ENCODE results near the gene CYBA.

CYBA gene

DNA sequence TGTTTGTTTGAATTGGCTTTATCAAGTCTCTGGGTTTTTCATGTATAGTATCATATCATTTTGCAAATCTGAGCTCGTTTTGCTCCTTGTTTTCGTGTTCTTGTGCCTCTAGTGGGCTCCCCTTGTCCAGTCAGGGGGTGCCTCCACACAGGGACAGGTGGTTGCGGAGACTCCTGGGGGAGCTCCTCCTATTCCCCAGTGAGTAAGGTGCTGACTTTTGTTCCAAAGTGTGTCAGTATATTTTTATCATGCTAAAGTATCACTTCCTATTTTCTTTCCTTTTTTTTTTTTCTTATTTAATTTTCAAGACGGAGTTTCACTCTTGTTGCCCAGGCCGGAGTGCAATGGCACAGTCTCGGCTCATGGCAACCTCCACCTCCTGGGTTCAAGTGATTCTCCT is 42.8 kb downstream of the CYBA start:
- no peak for TF ChIP-seq CTCF (IDR thresholded peaks at IDR 0.05; ENCODE audit: extremely low read depth, insufficient read depth, missing control alignments)
- DNase-seq (ENCODE audit: low spot score): no peak
- in situ Hi-C loops (cut with MboI; ENCODE audit: low pct_unique_long_range_greater_than_20kb, low sequenced_read_pairs, unreplicated experiment): no loop called here

GRCh38 chr16:88606148-88606757 is 44.6 kb downstream of the CYBA start:
- in situ Hi-C loops (cut with MboI; ENCODE audit: low pct_unique_long_range_greater_than_20kb, low sequenced_read_pairs, unreplicated experiment): no loop called here
- no peak for TF ChIP-seq CTCF (IDR thresholded peaks at IDR 0.05; ENCODE audit: extremely low read depth, insufficient read depth, missing control alignments)
- DNase-seq (ENCODE audit: low spot score): no peak

- in situ Hi-C loops (cut with MboI; ENCODE audit: low pct_unique_long_range_greater_than_20kb, low sequenced_read_pairs, unreplicated experiment): no loop called here
- TF ChIP-seq CTCF (IDR thresholded peaks at IDR 0.05; ENCODE audit: extremely low read depth, insufficient read depth, missing control alignments): no peak
Measured at GRCh38 chr16:88605186-88606147, 45.4 kb downstream of the CYBA start.

GRCh38 chr16:88602091-88602490 is 48.8 kb downstream of the CYBA start:
- TF ChIP-seq CTCF (IDR thresholded peaks at IDR 0.05; ENCODE audit: extremely low read depth, insufficient read depth, missing control alignments): no peak
- in situ Hi-C loops (cut with MboI; ENCODE audit: low pct_unique_long_range_greater_than_20kb, low sequenced_read_pairs, unreplicated experiment): no loop called here
- no peak for DNase-seq (ENCODE audit: low spot score)

More at GRCh38 chr16:88605186-88606147, 45.4 kb downstream of the CYBA start:
- no peak for DNase-seq (ENCODE audit: low spot score)

DNA sequence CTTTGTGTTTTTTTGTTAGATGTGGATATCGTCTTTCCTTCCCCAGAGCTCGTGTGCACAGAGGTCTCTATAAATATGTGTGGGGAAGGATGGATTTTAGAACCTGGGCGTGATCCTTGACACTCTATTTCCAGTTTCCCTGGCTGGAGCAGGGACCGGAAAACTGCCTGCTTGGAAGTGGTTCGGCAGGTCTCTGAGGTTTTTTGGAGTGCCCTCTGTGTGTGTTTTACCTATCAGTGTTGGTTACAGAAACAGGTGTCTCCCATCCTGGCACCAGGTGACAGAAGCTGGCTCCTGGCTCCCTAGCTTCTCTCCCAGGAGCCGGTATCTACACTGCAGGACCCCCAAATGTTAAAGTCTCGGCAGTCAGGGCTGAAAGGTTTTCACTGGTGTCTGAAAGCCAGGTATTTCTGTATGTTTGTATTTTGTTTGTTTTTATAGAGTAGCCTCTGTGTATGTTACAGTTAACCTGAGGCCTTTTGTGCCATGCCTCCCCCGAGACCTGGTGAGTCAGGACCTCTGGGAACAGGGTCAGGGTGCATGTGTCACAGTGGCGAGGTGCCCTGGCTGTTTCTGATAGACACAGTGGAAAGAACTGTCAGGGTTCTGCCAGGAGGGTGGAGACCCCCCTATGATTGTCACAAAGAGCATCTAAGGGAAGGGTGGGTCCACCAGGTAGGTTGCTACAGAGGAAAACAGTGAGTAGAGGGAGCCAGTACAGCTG is 49.4 kb downstream of the CYBA start:
- DNase-seq (ENCODE audit: low spot score): no peak
- in situ Hi-C loops (cut with MboI; ENCODE audit: low pct_unique_long_range_greater_than_20kb, low sequenced_read_pairs, unreplicated experiment): no loop called here
- no peak for TF ChIP-seq CTCF (IDR thresholded peaks at IDR 0.05; ENCODE audit: extremely low read depth, insufficient read depth, missing control alignments)

DNA sequence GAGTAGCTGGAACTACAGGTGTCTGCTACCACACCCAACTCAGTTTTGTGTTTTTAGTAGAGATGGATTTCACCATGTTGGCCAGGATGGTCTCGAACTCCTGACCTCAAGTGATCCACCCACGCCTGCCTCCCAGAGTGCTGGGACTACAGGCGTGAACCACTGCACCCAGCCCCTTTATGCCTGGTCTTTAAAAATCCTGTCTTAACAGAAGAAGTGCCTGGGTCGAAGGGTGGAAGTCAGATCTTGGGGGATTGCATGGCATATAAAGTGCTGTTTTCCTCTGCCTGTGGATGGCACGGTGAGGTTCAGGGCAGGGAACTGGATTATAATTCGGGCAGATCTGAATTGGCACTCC is 50.3 kb downstream of the CYBA start:
- no peak for TF ChIP-seq CTCF (IDR thresholded peaks at IDR 0.05; ENCODE audit: extremely low read depth, insufficient read depth, missing control alignments)
- DNase-seq (ENCODE audit: low spot score): no peak
- in situ Hi-C loops (cut with MboI; ENCODE audit: low pct_unique_long_range_greater_than_20kb, low sequenced_read_pairs, unreplicated experiment): no loop called here

All from GM13977 (cell line).